ENCODE results near the gene ADCY5. TPM values are rescaled to one million over a fixed set of nuclear protein-coding genes. Genes with fewer than 3 reads are reported as not detected.

The ADCY5 gene
- total RNA-seq, 2 donors from 2014 or later = 3.9 to 5.2 TPM

DNA sequence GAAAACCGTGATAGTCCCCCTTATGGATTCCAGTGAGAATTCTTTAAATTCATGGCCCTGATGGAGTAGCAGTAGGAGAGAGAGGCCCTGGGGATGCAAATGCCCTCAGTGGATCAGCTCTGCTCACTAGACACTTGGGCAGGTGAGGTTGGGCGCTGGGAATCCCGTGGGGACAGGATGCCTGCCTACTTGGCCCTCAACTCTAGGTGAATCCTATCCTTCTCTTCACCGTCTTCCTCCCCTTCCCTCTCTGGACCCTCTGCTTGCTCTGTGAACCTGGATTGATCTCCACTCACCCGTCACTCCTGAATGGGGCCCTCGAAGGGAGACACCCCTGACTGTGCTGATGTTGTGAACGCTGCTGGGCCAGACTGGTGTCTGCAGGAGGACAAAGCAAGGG lies 169.8 kb downstream of the ADCY5 start:
- H3K36me3 Mint-ChIP-seq (ENCODE audit: low read depth) = no peaks in the 10 kb centered on the region
- H3K4me1 ChIP-seq (ENCODE audit: control insufficient read depth, insufficient read depth, low read length) = no peaks in the 10 kb centered on the region
- H3K9me3 ChIP-seq (ENCODE audit: control insufficient read depth, low read length) = no peaks in the 10 kb centered on the region
- no peaks in the 10 kb centered on the region for H3K36me3 ChIP-seq (ENCODE audit: control insufficient read depth, insufficient read depth, low read length)
- peaks cover 6% of the 10 kb centered on the region for H3K4me1 Mint-ChIP-seq
- TF ChIP-seq CTCF (conservative IDR thresholded peaks at IDR 0.05) = no peak
- no peaks in the 10 kb centered on the region for H3K27me3 ChIP-seq (ENCODE audit: control insufficient read depth, insufficient read depth, low read length, poor library complexity, severe bottlenecking)
- peak; percentile 35 for DNase-seq
- no peak overlapping the region for H3K27ac Mint-ChIP-seq
- no peaks in the 10 kb centered on the region for H3K9me3 Mint-ChIP-seq
- H3K27me3 Mint-ChIP-seq (ENCODE audit: insufficient read depth) = no peaks in the 10 kb centered on the region
- no peak overlapping the region for H3K4me3 ChIP-seq (ENCODE audit: low read length)
- H3K9ac ChIP-seq (ENCODE audit: extremely low read depth, low read length, poor library complexity, severe bottlenecking) = no peak overlapping the region
- 86 to 95% methylated on average over 3 to 7 of the region's 7 CpGs for WGBS, 2 experiments (ENCODE audit: insufficient coverage in 1 of 2, insufficient read length in 1 of 2)
- H3K4me3 Mint-ChIP-seq = no peak overlapping the region
- no peak overlapping the region for H3K27ac ChIP-seq (ENCODE audit: low read depth, low read length)

DNA sequence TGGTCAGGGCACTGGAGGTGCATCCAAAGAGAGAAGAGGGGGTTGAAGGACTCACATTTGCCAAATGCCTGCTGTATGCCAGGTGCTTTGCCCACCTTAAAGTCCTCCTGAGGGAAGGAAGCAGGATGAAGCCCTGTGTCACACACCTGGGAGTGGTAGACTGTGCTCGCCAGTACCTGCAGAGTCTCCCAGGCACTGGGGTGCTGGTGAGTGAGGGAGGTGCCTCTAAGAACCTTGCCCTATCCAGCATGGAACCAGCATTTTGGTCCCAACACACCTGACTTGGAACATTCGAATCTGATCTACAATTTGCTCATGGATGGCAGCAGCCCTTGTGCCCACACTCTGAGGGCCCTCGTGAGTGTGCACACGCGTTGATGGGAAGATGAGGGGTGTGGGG lies 170.4 kb downstream of the ADCY5 start:
- 83 to 92% methylated on average over 2 to 5 of the region's 5 CpGs for WGBS, 2 experiments (ENCODE audit: insufficient coverage in 1 of 2, insufficient read length in 1 of 2)
- H3K9me3 Mint-ChIP-seq = no peaks in the 10 kb centered on the region
- no peaks in the 10 kb centered on the region for H3K36me3 Mint-ChIP-seq (ENCODE audit: low read depth)
- peaks cover 6% of the 10 kb centered on the region for H3K4me1 Mint-ChIP-seq
- H3K4me3 Mint-ChIP-seq = no peak overlapping the region
- Histone ChIP-seq H3K4me1 (ENCODE audit: control insufficient read depth, insufficient read depth, low read length) (no peaks in the 10 kb centered on the region), H3K36me3 (ENCODE audit: control insufficient read depth, insufficient read depth, low read length) (no peaks in the 10 kb centered on the region), H3K27ac (ENCODE audit: low read depth, low read length) (no peak overlapping the region), H3K9me3 (ENCODE audit: control insufficient read depth, low read length) (no peaks in the 10 kb centered on the region), H3K9ac (ENCODE audit: extremely low read depth, low read length, poor library complexity, severe bottlenecking) (no peak overlapping the region), H3K4me3 (ENCODE audit: low read length) (no peak overlapping the region), H3K27me3 (ENCODE audit: control insufficient read depth, insufficient read depth, low read length, poor library complexity, severe bottlenecking) (no peaks in the 10 kb centered on the region)
- peak; percentile 44 for DNase-seq
- H3K27me3 Mint-ChIP-seq (ENCODE audit: insufficient read depth) = no peaks in the 10 kb centered on the region
- H3K27ac Mint-ChIP-seq = no peak overlapping the region
- no peak for TF ChIP-seq CTCF (conservative IDR thresholded peaks at IDR 0.05)

- TF ChIP-seq CTCF (conservative IDR thresholded peaks at IDR 0.05) = no peak
- Mint-ChIP-seq H3K4me3 (no peak overlapping the region), H3K4me1 (peaks cover 14% of the 10 kb centered on the region), H3K27ac (no peak overlapping the region), H3K36me3 (ENCODE audit: low read depth) (peaks cover 3% of the 10 kb centered on the region), H3K9me3 (no peaks in the 10 kb centered on the region), H3K27me3 (ENCODE audit: insufficient read depth) (no peaks in the 10 kb centered on the region)
- Histone ChIP-seq H3K27ac (ENCODE audit: low read depth, low read length) (no peak overlapping the region), H3K9ac (ENCODE audit: extremely low read depth, low read length, poor library complexity, severe bottlenecking) (no peak overlapping the region), H3K27me3 (ENCODE audit: control insufficient read depth, insufficient read depth, low read length, poor library complexity, severe bottlenecking) (no peaks in the 10 kb centered on the region), H3K4me1 (ENCODE audit: control insufficient read depth, insufficient read depth, low read length) (no peaks in the 10 kb centered on the region), H3K36me3 (ENCODE audit: control insufficient read depth, insufficient read depth, low read length) (peaks cover 1% of the 10 kb centered on the region), H3K4me3 (ENCODE audit: low read length) (no peak overlapping the region), H3K9me3 (ENCODE audit: control insufficient read depth, low read length) (no peaks in the 10 kb centered on the region)
- DNase-seq = peak; percentile 20
- 91 to 98% methylated on average over 5 to 6 of the region's 6 CpGs for WGBS, 2 experiments (ENCODE audit: insufficient coverage in 1 of 2, insufficient read length in 1 of 2)
These were observed 171.8 kb downstream of the ADCY5 start for GRCh38 chr3:123277106-123277505.
